HG02938 (cell line): ENCODE results near the gene CES3.
"Not testable (repeated sequence)": the region's sequence is repeated elsewhere in the genome, so short reads cannot be mapped to it uniquely, and the experiment has no call there.

ENCODE experiments used
- ATAC-seq: cut with Tn5 transposase; IDR thresholded peaks from one replicate; pipeline ENCODE4 v1.9.1; 2021; ENCODE audit warnings: mild to moderate bottlenecking, moderate library complexity; ENCODE audit not compliant: unreplicated experiment

CES3 gene

DNA sequence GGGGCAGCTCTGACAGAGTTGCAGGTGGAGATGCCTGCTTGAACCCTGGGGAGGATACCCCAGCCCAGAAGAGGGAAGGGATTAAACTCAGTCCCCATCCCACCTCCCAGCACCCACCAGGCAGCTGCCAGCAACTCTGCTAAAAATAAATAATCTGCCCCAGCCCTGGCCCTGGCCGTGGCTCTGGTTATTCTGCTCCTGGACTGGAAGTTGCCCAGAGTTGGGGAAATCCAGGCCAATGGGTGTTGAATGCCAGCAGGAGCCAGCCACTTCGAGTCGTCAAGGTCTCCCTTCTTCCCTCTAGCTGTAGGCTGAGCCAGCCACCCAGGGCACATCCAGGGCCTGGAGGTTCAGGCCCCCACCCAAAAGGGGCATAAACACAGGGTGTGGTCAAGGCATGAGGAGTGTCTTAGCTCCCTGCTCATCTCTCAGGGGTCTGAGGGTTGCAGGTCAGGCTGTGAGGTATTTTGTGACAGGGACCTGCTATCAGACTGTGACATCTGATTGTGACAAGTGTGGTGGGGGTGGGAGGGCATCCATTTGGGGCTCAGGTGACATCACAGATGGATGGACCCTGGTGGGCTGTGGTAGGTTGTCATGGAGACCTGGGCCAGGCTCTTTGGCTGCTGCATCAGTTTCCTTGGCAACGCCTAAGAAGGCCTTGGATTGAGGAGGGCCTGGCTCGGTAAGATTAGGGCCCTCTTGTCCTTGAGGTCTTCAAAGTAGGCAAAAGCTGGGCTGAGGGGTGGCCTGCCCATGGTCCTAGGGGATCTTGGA lies 34.7 kb upstream of the CES3 start:
- ATAC-seq = no peak

DNA sequence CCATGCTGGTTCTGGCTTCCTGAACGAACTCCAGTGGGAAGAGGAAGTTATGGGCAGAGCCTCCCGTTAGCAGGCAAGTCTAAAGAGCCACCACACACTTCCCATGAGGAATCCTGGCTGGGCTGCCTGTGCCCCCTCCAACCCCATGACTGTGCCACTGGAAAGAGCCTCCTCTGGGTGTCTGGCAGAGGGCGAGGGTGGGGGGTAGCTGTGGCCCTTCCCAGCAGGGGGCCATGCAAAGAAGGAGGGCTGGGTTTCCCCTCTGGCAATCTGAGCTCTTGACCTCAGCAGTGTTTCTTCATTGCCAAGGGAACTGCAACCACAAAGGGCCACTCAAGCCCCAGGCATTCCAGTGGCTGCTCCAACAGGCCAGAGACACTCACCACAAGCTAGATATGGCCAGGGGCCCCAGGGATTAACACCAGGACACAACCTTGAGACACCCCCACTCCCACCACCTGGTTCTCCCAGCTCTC lies 34.1 kb upstream of the CES3 start:
- no peak for ATAC-seq

DNA sequence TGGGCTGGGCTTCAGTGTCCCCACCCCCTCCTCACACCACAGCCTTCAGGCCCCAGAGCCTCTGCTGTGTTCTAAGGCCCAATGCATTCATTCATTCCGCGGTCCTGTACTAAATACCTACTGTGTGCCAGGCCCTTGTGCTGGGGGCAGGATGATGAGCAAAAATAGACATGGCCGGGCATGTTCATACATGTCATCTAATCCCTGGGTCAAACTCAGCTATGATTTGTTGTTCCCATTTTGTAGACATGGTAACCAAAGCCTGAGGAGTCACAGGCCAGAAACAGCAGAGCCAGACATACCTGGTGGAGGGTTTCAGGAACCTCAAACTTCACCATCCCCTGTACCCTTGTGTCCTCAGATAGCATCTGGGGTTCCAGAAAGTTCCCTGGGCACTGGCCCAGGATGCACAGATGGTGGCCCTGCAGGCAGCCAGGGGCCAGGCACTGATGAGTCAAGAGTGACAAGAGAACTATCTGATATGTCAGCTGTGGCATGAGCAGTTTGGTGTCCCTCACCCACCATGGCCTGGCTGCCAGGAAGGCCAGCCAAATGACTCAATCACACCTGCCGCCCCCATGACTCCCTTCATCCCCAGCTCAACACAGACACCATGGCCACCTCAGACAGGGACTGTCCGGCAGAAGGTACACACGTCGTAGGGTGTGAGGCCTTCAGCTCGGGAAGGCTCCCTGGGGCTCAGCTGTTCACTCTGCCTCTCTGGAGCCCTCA lies 33.0 kb upstream of the CES3 start:
- no peak for ATAC-seq

DNA sequence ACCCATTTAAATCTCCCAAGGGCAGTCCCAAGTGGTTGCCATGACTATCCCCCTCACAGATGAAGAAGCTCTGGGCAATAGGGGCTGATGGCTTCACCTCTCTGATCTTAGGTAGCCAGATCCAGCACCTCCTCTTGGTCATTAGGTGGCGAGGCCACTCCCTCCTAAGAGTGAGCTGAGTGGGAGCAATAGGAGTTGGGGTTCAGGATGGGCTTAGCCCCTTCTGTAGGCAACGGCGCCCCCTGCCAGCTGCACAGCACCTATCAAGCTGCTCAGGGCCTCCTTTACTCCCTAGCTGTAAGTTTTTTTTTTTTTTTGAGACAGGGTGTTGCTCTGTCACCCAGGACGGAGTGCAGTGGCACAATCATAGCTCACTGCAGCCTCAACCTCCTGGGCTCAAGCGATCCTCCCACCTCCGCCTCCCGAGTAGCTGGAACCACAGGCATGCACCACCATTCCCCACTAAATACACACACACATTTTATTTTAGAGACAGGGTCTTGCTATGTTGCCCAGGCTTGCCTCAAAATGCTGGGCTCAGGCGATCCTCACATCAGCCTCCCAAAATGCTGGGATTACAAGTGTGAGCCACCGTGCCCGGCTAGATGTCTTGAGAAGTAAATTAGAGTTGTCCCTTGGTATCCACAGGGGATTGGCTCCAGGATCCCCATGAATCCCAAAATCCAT lies 32.2 kb upstream of the CES3 start:
- ATAC-seq = no peak

DNA sequence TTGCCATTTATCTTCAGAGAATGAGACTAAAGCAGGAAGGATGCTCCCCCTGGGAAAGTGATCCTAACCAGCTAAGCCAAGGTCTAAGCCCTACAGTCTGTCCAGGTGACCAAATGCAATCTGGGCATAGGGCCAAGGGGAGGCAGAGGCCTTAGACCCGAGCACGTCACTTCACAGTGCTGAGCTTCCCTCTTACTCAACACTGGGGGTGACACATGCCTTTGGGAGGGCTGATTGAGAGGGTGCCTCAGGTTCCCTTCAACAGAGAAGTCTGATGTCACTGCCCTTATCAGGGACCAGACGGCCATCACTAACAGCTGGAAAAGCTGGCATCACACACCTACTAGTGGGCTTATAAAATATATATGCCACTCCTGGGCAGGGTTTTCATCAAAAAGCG lies 30.9 kb upstream of the CES3 start:
- no peak for ATAC-seq

DNA sequence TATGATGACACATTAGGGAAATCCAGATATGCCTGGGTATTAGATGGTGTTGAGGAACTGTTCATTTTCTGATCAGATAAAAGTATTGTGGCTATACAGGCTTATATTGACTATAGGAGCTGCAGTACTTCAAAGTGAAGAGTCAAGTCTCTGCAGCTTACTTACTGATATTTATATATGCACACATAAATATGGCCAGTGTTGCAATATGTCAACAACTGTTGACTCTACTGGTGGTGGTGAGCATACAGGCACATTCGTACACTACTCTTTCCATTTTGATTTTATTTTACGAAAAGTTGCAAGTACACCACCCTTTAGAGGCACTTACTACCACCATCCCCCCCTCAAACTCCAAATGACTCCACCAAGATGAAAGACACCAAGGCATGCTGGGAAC lies 29.4 kb upstream of the CES3 start:
- ATAC-seq = no peak

DNA sequence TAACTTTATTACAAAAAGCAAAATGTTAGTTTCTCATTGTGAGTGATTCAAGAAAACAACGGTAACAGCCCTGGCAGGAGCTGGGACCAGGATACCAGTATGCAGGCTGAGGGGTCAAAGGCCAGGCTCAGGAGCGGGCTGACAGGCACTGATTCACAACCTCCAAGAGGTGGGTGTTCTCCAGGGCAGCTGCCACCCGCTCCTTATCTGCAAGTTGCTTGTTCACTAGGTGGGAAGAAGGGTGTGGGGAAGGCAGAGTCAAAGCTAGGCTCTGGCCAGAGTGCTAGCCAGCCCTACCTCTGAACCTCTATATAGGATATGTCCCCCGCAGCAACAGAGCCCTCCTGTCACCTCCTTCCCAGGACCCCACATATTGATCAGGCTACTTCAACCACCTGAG lies 29.0 kb upstream of the CES3 start:
- ATAC-seq = no peak

DNA sequence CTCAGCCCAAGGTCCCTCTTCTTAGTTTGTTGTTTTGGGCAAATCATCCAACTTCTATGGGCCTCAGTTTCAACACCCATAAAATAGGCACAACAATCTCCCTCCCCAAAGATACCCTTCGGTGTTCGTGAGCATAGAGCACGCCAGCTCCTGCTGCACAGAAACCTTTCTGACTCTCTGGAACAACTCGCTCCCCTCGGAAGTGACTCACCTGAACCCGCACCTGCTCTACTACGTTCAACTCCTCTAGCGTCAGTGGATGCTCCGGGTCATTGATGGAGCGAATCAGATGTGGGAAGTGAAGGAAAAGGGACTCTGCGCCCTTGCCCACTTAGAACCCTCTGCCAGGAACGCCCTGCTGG lies 27.3 kb upstream of the CES3 start:
- peak; percentile 6 for ATAC-seq

DNA sequence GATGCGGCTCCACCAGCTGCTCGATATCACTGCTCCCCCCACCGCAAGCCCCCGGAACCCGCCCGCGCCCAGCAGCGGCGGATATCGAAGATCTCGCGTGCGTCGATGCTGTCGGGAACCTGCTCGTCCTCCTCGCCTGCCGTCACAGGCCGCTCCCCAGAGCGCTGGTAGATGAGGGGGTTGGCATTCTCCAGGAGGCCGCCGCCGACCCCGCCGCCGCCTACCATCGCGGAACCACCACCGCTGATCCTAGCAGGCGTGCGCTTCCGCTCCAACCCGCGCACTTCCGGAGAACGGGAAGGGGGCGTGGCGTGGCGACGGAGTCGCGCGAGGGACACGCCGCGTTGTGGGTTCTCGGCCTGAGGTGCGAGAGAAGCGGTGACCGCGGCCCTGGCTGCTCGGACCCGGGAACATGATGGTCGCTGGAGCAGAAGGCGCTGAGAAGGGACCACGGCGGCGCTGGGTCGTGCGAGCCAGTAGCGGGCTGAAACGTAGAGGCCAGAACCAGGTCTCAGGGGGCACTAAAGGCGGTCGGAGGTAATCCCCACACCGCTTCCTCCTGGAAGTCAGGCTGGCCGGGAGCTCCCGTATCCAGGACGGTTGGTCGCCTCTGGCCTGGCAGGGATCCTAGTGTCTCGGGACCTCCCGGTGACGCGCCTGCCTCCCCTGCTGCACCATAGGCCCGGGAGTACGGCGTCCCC lies 26.8 kb upstream of the CES3 start, which contains the start of gene CIAO2B:
TSS of gene CIAO2B (minus strand) at position 265 of the 701 bp plus-strand sequence. CDS start at position 227, 38 bp downstream.
- ATAC-seq = peak; percentile 71

DNA sequence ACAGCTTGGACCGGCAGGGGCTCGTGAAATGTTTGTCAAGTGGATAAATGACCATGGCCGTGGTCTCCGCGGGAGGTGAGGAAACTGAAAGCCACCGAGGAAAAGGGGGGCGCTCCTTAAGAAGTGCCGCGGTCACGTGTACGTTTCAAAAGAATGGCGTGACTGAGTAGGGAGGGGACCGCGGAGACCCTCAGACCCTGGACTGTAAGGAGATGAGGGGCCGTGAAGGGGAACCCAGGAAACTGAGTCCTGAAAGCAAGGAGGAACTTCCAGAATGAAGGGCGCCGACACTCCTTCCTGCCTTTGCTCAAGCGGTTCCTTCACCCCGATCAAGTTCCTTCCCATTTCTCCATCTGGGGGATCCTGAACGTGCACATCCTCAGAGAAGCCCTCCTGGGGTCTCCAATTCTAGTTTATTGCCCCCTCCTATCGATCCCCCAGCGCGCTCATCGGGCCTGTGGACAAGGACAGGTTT lies 26.2 kb upstream of the CES3 start:
- not testable (repeated sequence) for ATAC-seq

DNA sequence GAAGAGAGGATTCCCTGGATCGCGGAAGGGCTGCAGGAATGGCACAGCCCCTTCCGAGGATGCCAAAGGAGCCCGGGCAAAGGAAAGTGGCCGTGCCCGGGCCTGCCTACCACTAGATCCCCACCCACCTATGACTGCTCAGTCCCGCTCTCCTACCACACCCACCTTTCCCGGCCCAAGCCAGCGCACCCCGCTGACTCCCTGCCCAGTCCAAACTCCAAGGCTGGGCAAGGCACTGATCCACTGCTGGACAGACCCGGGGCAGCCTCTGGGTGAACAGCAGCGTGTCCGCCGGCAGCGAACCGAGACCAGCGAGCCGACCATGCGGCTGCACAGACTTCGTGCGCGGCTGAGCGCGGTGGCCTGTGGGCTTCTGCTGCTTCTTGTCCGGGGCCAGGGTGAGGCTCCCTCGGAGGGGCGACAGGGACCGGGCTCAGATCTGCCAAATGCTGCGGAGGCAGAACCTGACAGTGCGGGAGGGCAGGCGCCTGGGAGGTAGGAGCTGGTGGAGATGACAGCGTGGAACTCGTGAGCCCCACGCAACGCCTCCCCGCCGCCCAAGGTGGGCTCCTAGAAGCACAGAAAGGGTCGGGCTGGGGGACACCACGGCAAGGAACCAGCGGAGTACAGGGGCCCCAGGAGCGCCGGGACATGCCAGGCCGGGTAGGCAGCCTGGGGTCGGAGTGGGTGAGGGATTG lies 25.6 kb upstream of the CES3 start, which contains the start of gene CES2:
TSS of gene CES2 (plus strand) at position 203 of the 698 bp plus-strand sequence. CDS start at position 323, 120 bp downstream.
- ATAC-seq = no peak

DNA sequence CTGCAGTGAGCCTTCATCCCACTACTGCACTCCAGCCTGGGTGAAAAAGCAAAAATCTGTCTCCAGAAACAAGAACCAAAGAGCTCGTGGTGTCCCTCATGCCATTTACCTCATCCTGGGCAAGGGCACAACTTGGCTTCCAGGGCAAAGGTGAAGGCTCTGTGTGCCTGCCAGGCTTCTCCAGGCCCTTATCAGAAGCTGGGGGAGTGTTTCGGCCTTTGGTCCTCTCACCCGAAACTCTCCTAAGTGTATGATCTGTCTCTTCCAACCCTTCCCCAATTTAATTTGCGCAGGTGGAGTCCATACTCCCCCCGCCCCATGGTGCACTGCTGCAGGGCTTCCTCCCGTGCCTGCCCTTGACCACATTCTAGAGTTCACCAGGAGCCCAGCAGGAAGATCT lies 24.6 kb upstream of the CES3 start:
- no peak for ATAC-seq

DNA sequence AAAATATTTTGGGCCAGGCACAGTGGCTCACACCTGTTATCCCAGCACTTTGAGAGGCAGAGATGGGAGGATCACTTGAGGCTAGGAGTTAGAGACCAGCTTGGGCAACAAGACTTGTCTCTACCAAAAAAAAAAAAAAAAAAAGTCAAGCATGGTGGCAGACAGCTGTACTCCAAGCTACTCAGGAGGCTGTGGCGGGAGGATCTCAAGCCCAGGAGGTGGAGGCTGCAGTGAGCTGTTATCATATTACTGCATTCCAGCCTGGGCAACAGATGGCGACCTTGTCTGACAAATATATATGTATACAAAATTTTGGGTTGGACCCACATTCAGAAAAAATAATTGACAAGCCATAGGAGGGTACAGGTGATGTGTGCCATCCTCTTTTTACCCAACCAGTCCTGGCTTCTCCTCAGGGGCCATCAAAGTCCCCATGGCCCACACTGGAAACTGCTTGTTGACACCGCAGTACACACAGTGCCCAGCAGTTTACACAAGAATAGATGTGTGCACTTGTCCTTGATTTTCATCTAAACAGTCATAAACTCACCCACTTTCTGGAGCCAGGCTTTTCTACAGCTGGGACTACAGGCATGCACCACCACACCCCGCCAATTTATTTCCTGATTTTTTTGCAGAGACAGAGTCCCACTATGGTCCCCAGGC lies 24.0 kb upstream of the CES3 start:
- ATAC-seq = no peak

DNA sequence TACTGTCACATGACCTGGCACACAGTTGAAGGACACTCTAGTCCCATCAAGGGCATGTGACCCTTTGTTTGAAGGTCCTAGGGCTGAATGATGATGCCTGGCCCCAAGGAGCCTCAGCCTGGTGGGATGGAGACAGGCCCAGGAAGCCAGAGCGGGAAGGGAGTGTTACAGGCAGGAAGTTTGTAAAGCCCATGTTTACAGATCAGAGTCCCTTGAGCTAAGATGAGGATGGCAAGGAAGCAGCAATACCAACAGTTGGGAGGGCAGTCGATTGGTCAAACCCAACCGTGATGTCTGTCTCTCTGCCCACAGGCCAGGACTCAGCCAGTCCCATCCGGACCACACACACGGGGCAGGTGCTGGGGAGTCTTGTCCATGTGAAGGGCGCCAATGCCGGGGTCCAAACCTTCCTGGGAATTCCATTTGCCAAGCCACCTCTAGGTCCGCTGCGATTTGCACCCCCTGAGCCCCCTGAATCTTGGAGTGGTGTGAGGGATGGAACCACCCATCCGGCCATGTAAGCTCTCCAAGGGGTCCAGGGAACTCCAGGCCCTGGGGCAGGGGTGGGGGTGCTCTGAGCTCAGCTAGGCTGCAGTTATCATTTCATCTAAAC lies 23.2 kb upstream of the CES3 start:
- no peak for ATAC-seq

DNA sequence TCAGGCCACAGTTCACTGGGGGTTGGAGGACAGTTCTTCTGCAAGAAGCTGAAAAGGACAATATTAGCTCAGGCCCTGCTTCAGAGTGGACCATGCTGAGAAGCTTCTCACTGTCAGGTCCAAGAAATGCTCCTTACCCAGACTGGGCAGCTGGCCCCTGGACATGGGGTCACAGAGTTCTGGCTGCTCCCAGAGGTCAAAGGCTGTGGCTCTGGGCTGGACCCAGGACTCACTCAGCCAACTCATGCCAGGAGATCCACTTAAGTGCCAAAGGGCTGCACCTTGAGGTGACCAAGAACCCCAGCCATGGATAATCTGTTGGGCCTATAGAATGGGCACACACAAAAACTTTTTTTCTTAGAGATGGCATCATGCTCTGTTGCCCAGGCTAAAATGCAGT lies 21.7 kb upstream of the CES3 start:
- no peak for ATAC-seq

DNA sequence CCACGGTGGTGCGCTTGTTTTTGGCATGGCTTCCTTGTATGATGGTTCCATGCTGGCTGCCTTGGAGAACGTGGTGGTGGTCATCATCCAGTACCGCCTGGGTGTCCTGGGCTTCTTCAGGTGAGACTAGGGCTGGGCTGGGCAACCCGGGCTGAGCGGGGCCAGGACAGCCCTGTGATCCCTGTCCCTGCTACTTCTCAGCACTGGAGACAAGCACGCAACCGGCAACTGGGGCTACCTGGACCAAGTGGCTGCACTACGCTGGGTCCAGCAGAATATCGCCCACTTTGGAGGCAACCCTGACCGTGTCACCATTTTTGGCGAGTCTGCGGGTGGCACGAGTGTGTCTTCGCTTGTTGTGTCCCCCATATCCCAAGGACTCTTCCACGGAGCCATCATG lies 20.8 kb upstream of the CES3 start:
- ATAC-seq = no peak

DNA sequence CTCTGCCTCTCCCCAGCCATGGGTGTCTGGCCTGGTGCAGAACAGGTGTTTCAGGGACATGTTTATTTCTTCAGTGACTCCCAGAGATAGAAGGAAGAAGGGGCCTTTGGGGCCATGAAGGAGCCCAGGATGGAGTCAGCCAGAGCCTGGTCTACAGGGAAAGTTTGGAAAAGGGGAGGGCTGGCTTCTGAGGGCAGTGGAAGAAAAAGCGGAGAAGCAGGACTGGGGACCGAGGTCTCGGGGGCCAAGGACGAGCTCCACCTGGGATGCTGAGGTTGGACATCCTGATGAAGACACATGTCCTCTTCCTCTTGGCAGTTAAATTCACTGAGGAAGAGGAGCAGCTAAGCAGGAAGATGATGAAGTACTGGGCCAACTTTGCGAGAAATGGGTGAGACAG lies 18.1 kb upstream of the CES3 start:
- no peak for ATAC-seq

DNA sequence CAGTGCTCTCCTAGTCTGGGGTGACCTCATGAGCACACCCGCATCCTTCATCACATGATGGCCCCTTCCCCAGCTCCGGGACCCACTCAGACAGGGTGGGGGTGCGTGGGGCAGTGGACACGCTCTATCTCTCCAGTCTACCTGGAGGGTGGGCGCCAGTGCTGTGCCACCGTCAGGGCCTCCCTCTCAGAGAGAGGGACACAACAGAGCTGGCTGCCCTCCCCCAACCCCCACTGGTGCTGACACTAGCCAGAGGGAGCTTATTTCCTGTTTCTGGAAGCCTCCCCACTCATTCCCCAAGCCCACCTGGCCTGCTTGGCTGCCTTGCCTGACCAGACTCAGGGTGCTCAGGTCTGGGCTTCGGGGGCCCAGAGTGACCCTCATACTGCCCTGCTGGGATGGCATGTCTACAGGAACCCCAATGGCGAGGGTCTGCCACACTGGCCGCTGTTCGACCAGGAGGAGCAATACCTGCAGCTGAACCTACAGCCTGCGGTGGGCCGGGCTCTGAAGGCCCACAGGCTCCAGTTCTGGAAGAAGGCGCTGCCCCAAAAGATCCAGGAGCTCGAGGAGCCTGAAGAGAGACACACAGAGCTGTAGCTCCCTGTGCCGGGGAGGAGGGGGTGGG lies 17.5 kb upstream of the CES3 start:
- no peak for ATAC-seq

DNA sequence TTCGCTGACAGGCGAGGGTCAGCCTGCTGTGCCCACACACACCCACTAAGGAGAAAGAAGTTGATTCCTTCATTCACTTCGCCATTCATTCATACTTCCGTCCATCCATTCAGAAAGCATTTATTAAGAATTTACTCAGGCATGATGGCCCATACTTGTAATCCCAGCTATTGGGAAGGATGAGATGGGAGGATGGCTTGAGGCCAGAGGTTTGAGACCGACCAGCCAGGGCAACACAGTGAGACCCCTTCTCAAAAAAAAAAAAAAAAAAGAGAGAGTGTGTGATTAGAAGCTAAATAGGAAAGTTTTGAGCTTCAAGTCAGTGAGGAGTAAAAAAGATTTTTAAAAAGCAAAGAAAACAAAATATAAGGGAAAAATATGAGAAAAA lies 17.0 kb upstream of the CES3 start:
- no peak for ATAC-seq
